ENCODE data around the gene MRNIP. TPM values are rescaled to one million over a fixed set of nuclear protein-coding genes. Genes with fewer than 3 reads are reported as not detected.

Gene MRNIP
- total and polyA plus RNA-seq, 4 donors = 5.4 to 12.0 (median 7.3) TPM

DNA sequence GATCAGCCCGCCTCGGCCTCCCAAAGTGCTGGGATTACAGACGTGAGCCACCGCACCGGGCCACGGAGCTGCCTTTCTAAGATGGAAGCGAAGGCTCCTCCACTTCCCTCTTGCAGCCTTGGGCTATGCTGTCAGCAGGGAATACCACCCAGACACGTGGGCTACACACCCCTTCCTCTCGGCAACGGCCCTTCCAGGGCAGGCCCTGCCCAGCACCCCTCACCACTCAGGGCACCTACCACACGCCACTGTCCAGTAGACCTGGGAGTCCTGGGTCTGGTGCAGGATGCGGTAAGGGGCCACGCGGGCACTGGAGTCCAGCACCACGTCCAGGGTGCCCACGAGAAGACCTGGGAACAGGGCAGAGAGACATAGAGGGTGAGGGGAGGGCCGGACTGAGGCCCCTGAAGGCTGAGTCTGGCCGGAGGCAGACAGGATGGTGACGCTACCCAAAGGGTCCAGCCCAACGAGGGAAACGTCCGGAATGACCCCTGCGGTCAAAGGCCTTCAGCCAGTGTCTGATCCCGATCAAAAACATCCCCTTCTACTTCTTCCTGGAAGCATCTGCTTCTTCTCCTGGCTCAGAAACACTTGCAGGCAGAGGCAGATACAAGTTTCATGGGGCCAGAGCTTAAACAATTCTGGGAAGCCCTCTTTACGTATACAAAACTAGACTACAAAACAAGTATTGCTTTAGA lies 46.0 kb upstream of the MRNIP start:
- no peaks in the 10 kb centered on the region for H3K27me3 ChIP-seq (ENCODE audit: control insufficient read depth in 4 of 4, insufficient read depth in 4 of 4, low read length in 3 of 4)
- H3K36me3 ChIP-seq (ENCODE audit: control insufficient read depth in 4 of 4, insufficient read depth in 3 of 4, low read depth in 1 of 4, low read length in 3 of 4) = peaks cover 4 to 27% (median 9%) of the 10 kb centered on the region in 4 donors
- no peak for TF ChIP-seq ATF3 (IDR thresholded peaks at IDR 0.05)
- TF ChIP-seq REST (IDR thresholded peaks at IDR 0.05) = no peak
- no peak for TF ChIP-seq MAX (IDR thresholded peaks at IDR 0.05)
- TF ChIP-seq ZBTB33 (IDR thresholded peaks at IDR 0.05) = no peak
- TF ChIP-seq HNF4A (conservative IDR thresholded peaks at IDR 0.05) = no peak
- TF ChIP-seq, protein P1, sequence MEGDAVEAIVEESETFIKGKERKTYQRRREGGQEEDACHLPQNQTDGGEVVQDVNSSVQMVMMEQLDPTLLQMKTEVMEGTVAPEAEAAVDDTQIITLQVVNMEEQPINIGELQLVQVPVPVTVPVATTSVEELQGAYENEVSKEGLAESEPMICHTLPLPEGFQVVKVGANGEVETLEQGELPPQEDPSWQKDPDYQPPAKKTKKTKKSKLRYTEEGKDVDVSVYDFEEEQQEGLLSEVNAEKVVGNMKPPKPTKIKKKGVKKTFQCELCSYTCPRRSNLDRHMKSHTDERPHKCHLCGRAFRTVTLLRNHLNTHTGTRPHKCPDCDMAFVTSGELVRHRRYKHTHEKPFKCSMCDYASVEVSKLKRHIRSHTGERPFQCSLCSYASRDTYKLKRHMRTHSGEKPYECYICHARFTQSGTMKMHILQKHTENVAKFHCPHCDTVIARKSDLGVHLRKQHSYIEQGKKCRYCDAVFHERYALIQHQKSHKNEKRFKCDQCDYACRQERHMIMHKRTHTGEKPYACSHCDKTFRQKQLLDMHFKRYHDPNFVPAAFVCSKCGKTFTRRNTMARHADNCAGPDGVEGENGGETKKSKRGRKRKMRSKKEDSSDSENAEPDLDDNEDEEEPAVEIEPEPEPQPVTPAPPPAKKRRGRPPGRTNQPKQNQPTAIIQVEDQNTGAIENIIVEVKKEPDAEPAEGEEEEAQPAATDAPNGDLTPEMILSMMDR (IDR thresholded peaks at IDR 0.05; ENCODE audit: low read depth, low read length, missing input control) = no peak
- TF ChIP-seq FOXA1 (IDR thresholded peaks at IDR 0.05) = no peak
- TF ChIP-seq RAD21 (IDR thresholded peaks at IDR 0.05) = no peak
- TF ChIP-seq EGR1 (IDR thresholded peaks at IDR 0.05; ENCODE audit: low read depth in 2 of 2) = no peak
- no peak for TF ChIP-seq GABPA (IDR thresholded peaks at IDR 0.05 in 1 of 2, conservative IDR thresholded peaks at IDR 0.05 in 1 of 2)
- TF ChIP-seq TAF1 (conservative IDR thresholded peaks at IDR 0.05) = no peak
- TF ChIP-seq YY1 (IDR thresholded peaks at IDR 0.05) = no peak
- TF ChIP-seq NR2F2 (IDR thresholded peaks at IDR 0.05) = no peak
- no peak for TF ChIP-seq RXRA (IDR thresholded peaks at IDR 0.05)
- TF ChIP-seq SP1 (IDR thresholded peaks at IDR 0.05) = no peak
- no peak overlapping the region for H3K4me3 ChIP-seq (ENCODE audit: low read depth in 1 of 3, low read length in 3 of 3)
- no peak overlapping the region for H3K9ac ChIP-seq (ENCODE audit: low read depth in 1 of 2, low read length in 2 of 2)
- H3K27ac ChIP-seq (ENCODE audit: low read depth in 1 of 2, low read length in 2 of 2) = no peak overlapping the region
- H3K9me3 ChIP-seq (ENCODE audit: control insufficient read depth in 4 of 4, low read length in 3 of 4) = no peaks in the 10 kb centered on the region
- H3K4me1 ChIP-seq (ENCODE audit: control insufficient read depth in 4 of 4, insufficient read depth in 4 of 4, low read length in 3 of 4) = peaks cover 4 to 16% (median 11%) of the 10 kb centered on the region in 4 donors
- WGBS = 97% methylated on average over 25 of the region's 25 CpGs
- no peak for DNase-seq (ENCODE audit: low spot score)
